ENCODE results near the gene BAIAP2L1.
A peak's percentile ranks its signal among the peaks of the same experiment; 100 is the strongest.
"Not testable (repeated sequence)": the region's sequence is repeated elsewhere in the genome, so short reads cannot be mapped to it uniquely, and the experiment has no call there.

BAIAP2L1 gene

GRCh38 chr7:98317366-98318040, 83.4 kb downstream of the BAIAP2L1 start:
- DNase-seq, result no peak

GRCh38 chr7:98315994-98316527, 84.8 kb downstream of the BAIAP2L1 start:
- not testable (repeated sequence) for DNase-seq

- DNase-seq, result no peak
These were observed 85.4 kb downstream of the BAIAP2L1 start for GRCh38 chr7:98315318-98315993.

- no peak for DNase-seq
These were observed 86.4 kb downstream of the BAIAP2L1 start for GRCh38 chr7:98314469-98314868.

- no peak for DNase-seq
These were observed 88.7 kb downstream of the BAIAP2L1 start for GRCh38 chr7:98312201-98312600.

GRCh38 chr7:98309566-98309965, 91.3 kb downstream of the BAIAP2L1 start:
- no peak for DNase-seq

- DNase-seq, result no peak
These were observed 92.9 kb downstream of the BAIAP2L1 start for GRCh38 chr7:98307971-98308466.

GRCh38 chr7:98305951-98306535, 94.8 kb downstream of the BAIAP2L1 start:
- no peak for DNase-seq

GRCh38 chr7:98303906-98304305, 97.0 kb downstream of the BAIAP2L1 start:
- DNase-seq, result no peak

- no peak for DNase-seq
These were observed 97.6 kb downstream of the BAIAP2L1 start for GRCh38 chr7:98303176-98303865.

GRCh38 chr7:98301693-98302470, 99.0 kb downstream of the BAIAP2L1 start:
- no peak for DNase-seq

- DNase-seq, result no peak
These were observed 100.1 kb downstream of the BAIAP2L1 start for GRCh38 chr7:98300595-98301372.

GRCh38 chr7:98297626-98298286, 103.1 kb downstream of the BAIAP2L1 start:
- DNase-seq, result no peak

- DNase-seq, result no peak
These were observed 104.1 kb downstream of the BAIAP2L1 start for GRCh38 chr7:98296833-98297232.

GRCh38 chr7:98295467-98296192, 105.3 kb downstream of the BAIAP2L1 start:
- DNase-seq, result no peak

GRCh38 chr7:98294798-98295382, 106.0 kb downstream of the BAIAP2L1 start:
- peak; percentile 19 for DNase-seq

- DNase-seq, result no peak
These were observed 106.6 kb downstream of the BAIAP2L1 start for GRCh38 chr7:98294326-98294725.

GRCh38 chr7:98293746-98294145, 107.1 kb downstream of the BAIAP2L1 start:
- no peak for DNase-seq

- DNase-seq, result no peak
These were observed 107.6 kb downstream of the BAIAP2L1 start for GRCh38 chr7:98293265-98293664.

GRCh38 chr7:98291717-98292116, 109.2 kb downstream of the BAIAP2L1 start:
- no peak for DNase-seq

All from stimulated activated CD4-positive, alpha-beta T cell treated with anti-CD3 and anti-CD28 coated beads, Interleukin-12 subunit alpha, Interleukin-12 subunit beta, amount 100 ng/mL, for 4 hours (primary cell).